ENCODE data around the gene CRISPLD2. TPM values are rescaled to one million over a fixed set of nuclear protein-coding genes. Genes with fewer than 3 reads are reported as not detected.

The CRISPLD2 gene
- total and polyA plus RNA-seq, 9 of the 15 experiments (the other 6 are each of a cell fraction or from before 2014, with no cell fraction given) = 0.03 to 0.24 (median 0.04) TPM; not detected in 4

GRCh38 chr16:84952335-84953189, 132.8 kb downstream of the CRISPLD2 start (continued):
- TF ChIP-seq, protein P1, sequence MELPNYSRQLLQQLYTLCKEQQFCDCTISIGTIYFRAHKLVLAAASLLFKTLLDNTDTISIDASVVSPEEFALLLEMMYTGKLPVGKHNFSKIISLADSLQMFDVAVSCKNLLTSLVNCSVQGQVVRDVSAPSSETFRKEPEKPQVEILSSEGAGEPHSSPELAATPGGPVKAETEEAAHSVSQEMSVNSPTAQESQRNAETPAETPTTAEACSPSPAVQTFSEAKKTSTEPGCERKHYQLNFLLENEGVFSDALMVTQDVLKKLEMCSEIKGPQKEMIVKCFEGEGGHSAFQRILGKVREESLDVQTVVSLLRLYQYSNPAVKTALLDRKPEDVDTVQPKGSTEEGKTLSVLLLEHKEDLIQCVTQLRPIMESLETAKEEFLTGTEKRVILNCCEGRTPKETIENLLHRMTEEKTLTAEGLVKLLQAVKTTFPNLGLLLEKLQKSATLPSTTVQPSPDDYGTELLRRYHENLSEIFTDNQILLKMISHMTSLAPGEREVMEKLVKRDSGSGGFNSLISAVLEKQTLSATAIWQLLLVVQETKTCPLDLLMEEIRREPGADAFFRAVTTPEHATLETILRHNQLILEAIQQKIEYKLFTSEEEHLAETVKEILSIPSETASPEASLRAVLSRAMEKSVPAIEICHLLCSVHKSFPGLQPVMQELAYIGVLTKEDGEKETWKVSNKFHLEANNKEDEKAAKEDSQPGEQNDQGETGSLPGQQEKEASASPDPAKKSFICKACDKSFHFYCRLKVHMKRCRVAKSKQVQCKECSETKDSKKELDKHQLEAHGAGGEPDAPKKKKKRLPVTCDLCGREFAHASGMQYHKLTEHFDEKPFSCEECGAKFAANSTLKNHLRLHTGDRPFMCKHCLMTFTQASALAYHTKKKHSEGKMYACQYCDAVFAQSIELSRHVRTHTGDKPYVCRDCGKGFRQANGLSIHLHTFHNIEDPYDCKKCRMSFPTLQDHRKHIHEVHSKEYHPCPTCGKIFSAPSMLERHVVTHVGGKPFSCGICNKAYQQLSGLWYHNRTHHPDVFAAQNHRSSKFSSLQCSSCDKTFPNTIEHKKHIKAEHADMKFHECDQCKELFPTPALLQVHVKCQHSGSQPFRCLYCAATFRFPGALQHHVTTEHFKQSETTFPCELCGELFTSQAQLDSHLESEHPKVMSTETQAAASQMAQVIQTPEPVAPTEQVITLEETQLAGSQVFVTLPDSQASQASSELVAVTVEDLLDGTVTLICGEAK (IDR thresholded peaks at IDR 0.05) = 0 out of 2 replicates have a peak, but pooled peaks have one; percentile 20
- TF ChIP-seq, protein P1 (CRISPR knock-in tag; IDR thresholded peaks at IDR 0.05) = no peak
- TF ChIP-seq ZNF444 (CRISPR knock-in tag; IDR thresholded peaks at IDR 0.05) (no peak), SLC30A9 (CRISPR knock-in tag; IDR thresholded peaks at IDR 0.05) (no peak), NR0B1 (IDR thresholded peaks at IDR 0.05; ENCODE audit: partially characterized antibody) (no peak), GABPA (tag; conservative IDR thresholded peaks at IDR 0.05; ENCODE audit: low read depth) (no peak)
- TF ChIP-seq, protein P2, sequence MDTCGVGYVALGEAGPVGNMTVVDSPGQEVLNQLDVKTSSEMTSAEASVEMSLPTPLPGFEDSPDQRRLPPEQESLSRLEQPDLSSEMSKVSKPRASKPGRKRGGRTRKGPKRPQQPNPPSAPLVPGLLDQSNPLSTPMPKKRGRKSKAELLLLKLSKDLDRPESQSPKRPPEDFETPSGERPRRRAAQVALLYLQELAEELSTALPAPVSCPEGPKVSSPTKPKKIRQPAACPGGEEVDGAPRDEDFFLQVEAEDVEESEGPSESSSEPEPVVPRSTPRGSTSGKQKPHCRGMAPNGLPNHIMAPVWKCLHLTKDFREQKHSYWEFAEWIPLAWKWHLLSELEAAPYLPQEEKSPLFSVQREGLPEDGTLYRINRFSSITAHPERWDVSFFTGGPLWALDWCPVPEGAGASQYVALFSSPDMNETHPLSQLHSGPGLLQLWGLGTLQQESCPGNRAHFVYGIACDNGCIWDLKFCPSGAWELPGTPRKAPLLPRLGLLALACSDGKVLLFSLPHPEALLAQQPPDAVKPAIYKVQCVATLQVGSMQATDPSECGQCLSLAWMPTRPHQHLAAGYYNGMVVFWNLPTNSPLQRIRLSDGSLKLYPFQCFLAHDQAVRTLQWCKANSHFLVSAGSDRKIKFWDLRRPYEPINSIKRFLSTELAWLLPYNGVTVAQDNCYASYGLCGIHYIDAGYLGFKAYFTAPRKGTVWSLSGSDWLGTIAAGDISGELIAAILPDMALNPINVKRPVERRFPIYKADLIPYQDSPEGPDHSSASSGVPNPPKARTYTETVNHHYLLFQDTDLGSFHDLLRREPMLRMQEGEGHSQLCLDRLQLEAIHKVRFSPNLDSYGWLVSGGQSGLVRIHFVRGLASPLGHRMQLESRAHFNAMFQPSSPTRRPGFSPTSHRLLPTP (IDR thresholded peaks at IDR 0.05; ENCODE audit: borderline replicate concordance, extremely low read depth, insufficient read length) = no peak
- TF ChIP-seq, protein P3, sequence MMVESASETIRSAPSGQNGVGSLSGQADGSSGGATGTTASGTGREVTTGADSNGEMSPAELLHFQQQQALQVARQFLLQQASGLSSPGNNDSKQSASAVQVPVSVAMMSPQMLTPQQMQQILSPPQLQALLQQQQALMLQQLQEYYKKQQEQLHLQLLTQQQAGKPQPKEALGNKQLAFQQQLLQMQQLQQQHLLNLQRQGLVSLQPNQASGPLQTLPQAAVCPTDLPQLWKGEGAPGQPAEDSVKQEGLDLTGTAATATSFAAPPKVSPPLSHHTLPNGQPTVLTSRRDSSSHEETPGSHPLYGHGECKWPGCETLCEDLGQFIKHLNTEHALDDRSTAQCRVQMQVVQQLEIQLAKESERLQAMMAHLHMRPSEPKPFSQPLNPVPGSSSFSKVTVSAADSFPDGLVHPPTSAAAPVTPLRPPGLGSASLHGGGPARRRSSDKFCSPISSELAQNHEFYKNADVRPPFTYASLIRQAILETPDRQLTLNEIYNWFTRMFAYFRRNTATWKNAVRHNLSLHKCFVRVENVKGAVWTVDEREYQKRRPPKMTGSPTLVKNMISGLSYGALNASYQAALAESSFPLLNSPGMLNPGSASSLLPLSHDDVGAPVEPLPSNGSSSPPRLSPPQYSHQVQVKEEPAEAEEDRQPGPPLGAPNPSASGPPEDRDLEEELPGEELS (CRISPR knock-in tag; IDR thresholded peaks at IDR 0.05; ENCODE audit: borderline replicate concordance) = no peak
